ENCODE measurements around the gene ADAMTS19.

The ADAMTS19 gene

GRCh38 chr5:129689045-129689444 is 228.9 kb downstream of the ADAMTS19 start:
- no peak for DNase-seq (ENCODE audit: low read depth)

DNA sequence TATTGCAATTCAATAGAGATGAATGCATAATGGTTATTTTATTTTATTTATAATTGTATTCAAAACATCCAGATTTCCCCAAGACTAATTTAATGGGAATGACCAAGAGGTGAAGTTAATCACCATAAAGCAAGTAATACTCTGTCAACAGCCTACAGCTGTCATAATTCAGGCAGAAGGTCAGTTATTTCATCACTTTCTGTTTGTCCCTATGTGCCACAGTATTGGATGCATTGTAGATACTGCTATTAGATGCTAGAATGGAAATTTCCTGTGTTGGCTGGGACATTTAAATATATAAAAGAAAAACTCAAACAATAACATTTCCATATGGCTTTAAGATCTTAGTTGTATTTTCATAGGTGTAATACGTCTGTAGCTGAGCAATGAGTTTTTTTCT is 231.1 kb downstream of the ADAMTS19 start:
- DNase-seq (ENCODE audit: low read depth) = no peak

GRCh38 chr5:129696636-129697035 is 236.5 kb downstream of the ADAMTS19 start:
- DNase-seq (ENCODE audit: low read depth) = no peak

DNA sequence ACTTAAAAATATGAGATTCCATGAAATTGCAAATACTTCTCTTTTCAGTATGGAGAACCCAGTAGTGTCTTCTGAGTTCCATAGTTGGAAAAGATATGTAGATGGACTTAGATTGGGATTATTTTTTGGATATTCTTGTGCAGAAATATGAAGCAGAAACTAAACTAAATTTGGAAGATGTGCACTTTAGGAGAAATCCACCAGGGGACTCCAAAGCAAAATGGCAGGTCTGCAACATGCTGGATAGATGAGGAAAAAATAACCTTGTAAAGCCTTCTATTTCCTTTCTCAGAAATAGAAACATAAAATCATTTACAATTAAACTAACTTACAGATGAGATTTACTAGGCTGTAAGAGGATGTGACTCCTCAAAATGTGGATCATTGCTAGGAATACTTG is 238.6 kb downstream of the ADAMTS19 start:
- no peak for DNase-seq (ENCODE audit: low read depth)

DNA sequence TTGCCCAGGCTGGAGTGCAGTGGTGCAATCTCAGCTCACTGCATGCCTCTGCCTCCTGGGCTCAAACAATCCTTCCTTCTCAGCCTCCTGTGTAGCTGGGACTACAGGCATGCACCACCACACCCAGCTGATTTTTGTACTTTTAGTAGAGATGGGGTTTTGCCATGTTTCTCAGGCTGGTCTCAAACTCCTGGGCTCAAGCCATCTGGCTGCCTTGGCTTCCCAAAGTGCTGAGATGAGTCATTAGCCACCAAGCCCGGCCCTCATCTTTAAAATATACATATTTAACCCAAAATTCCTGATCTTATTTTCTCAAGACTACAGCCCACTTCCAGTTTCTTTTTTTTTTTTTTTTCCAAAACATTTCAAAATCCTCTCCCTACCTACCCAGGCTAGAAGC is 256.1 kb downstream of the ADAMTS19 start:
- DNase-seq (ENCODE audit: low read depth) = no peak

DNA sequence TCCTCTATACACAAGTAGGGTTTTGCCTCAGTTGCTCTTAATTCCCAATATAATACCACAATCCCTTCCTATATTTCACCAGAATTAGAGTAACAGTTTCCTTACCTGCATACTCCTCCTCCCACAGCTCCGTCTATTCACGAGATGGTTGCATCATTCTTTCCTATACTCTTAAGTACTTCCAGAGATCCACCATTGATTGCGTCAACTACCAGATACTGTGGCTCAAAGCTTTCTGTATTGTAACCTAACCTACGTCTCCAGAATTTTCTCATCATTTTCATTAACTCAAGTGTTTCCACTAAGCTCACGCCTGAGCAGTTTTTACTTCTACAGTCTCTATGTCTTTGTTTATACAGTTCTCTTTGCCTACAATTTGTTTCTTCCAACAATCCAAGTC is 256.6 kb downstream of the ADAMTS19 start:
- DNase-seq (ENCODE audit: low read depth) = no peak

DNA sequence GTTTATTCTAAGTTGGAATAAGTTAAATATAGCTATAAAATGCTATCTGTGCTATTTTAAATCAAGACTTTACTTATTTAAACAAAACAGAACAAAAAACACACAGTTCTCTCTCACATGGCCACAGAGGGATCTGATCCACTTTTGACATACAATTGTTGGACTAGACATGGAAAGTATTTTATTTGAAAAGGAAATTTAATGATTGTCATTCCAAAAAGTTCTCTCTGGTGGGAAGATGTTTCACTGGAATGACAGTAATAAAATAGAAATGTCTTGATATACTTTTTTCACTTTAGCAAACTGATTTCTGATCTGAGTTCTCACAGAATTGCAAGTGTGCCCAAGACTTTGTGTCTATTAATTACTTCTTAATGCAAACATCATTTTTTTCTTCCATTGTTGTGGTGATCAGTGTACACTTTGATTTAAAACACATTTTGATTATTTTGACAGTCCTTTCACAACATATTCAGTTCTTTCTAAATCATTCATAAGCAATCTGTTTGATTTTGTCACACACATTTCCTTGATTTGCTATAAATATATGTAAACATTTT is 257.7 kb downstream of the ADAMTS19 start:
- DNase-seq (ENCODE audit: low read depth) = no peak

GRCh38 chr5:129718471-129719090 is 258.5 kb downstream of the ADAMTS19 start:
- DNase-seq (ENCODE audit: low read depth) = no peak

- DNase-seq (ENCODE audit: low read depth) = no peak
Measured at GRCh38 chr5:129724222-129724621, 264.1 kb downstream of the ADAMTS19 start.

- no peak for DNase-seq (ENCODE audit: low read depth)
Measured at GRCh38 chr5:129724647-129725046, 264.5 kb downstream of the ADAMTS19 start.

DNA sequence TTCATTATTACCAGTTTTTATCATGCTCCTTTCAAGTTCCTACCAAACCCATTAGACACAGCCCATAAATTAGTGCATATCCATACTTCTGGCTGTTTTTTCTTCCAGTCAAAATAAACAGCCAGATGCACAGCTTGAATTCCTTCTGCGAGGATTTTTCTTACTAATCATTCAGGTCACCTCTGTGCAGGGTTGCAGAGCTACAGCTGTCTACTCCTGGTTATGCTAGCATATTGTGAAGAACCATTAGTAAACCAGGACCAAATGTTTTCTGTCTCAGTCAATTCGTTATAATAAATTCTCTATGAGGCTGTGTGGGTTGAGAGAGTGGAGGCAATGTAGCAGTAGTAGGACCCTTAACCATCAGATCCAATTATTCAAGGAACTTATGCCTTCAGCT is 279.7 kb downstream of the ADAMTS19 start:
- no peak for DNase-seq (ENCODE audit: low read depth)

DNA sequence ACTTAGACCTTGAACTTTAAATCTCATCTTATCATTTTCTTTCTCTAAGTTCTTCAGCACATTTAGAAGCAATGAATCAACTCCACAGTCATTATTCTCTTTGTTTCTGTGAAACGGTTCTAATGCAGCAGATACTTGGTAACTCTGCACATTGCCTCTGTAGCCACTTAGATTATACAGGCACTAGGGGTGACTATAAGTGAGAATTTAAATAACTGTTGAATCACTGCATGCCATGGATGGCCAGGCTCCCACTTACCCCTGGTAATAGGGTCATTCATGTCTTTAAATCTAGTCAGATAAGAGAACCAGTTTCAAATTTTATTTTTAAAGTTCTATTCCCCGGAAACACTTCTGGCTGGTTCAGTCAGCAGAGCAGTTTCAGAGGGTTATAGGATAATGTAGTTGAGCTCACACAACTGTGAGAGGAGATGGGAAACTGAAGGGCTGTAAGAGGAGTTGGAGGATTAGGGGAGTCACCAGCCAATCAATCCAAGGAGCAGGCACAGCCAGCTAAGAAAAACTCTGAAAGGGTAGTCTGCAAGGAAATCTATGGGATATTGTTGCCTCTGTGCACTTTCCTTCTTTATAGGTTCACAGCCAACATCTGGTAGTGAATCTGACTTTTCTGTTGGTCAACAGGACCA is 283.6 kb downstream of the ADAMTS19 start:
- DNase-seq (ENCODE audit: low read depth) = no peak

GRCh38 chr5:129745997-129746396 is 285.9 kb downstream of the ADAMTS19 start:
- no peak for DNase-seq (ENCODE audit: low read depth)

GRCh38 chr5:129746876-129747275 is 286.8 kb downstream of the ADAMTS19 start:
- DNase-seq (ENCODE audit: low read depth) = no peak

GRCh38 chr5:129747572-129748407 is 287.7 kb downstream of the ADAMTS19 start, which contains the start of gene MINAR2:
Gene MINAR2, plus strand, starts transcription at chr5:129748094. Its CDS starts 97 bp downstream, at chr5:129748191.
- no peak for DNase-seq (ENCODE audit: low read depth)

- DNase-seq (ENCODE audit: low read depth) = no peak
Measured at GRCh38 chr5:129748913-129749880, 289.1 kb downstream of the ADAMTS19 start.

GRCh38 chr5:129760636-129761325 is 300.7 kb downstream of the ADAMTS19 start:
- DNase-seq (ENCODE audit: low read depth) = no peak

- no peak for DNase-seq (ENCODE audit: low read depth)
Measured at GRCh38 chr5:129763651-129764050, 303.6 kb downstream of the ADAMTS19 start.

- DNase-seq (ENCODE audit: low read depth) = no peak
Measured at GRCh38 chr5:129766798-129767197, 306.7 kb downstream of the ADAMTS19 start.

DNA sequence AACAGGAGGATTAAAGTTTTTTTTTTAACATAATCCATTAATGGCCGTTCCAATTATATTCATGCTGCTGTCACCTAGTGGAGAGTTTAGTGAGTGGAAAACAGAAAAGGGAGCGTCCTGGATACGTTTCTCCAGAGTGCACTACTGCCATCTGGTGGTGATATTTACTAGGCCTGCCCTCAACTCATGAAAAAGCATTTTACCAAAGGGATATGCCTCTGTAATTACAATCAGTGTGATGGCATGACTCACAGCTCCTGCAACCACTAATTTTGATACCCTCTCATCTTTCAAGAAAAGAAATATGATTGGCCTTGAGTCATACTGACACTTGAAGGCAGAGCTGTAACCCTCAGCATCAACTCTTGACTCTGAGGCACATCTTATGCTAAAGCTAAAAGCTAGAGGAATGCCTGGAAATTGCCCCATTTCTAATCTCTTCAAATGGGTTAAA is 307.9 kb downstream of the ADAMTS19 start:
- DNase-seq (ENCODE audit: low read depth) = peak; percentile 8

DNA sequence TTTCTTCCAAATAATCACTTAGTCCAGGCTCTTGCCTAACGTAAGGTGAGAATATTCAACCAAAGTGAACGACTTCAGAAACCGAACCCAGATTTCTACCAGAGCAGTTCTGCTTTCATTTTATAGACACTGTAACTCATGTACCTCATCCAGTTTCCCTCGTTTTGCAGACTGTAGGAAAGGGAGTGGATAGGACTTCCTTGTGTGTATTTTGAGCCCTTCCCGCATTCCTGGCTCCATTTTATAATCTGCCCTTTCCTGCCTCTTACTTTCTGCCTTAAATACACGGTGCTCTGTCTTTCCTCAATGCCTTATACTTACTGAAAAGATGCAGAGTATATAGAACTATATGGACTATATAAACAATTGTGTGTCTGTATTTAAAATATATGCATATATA is 308.6 kb downstream of the ADAMTS19 start:
- no peak for DNase-seq (ENCODE audit: low read depth)
